Muscle layer of colon (tissue), 2 donors: ENCODE results near the gene ULBP2.
A peak's percentile ranks its signal among the peaks of the same experiment; 100 is the strongest.
"Not testable (repeated sequence)": the region's sequence is repeated elsewhere in the genome, so short reads cannot be mapped to it uniquely, and the experiment has no call there.

Source experiments
- H3K27ac ChIP-seq: one replicate; pipeline ENCODE4 v1.7.0; 2013; ENCODE audit warnings: low read depth, mild to moderate bottlenecking, low read length, moderate library complexity
- H3K27me3 ChIP-seq, 2 donors: one replicate each; pipeline ENCODE4 v1.7.0; 2013; ENCODE audit warnings: low read length in 2 of 2, mild to moderate bottlenecking in 2 of 2; ENCODE audit not compliant: insufficient read depth in 2 of 2, control insufficient read depth in 1 of 2
- H3K36me3 ChIP-seq: one replicate; pipeline ENCODE4 v1.7.0; 2013; ENCODE audit warnings: mild to moderate bottlenecking, low read length; ENCODE audit not compliant: insufficient read depth
- H3K4me1 ChIP-seq: one replicate; pipeline ENCODE4 v1.7.0; 2013; ENCODE audit warnings: mild to moderate bottlenecking, low read length; ENCODE audit not compliant: insufficient read depth
- H3K4me3 ChIP-seq, 2 donors: one replicate each; pipeline ENCODE4 v1.7.0; 2013; ENCODE audit warnings: low read length in 2 of 2, low read depth in 1 of 2, mild to moderate bottlenecking in 1 of 2, moderate library complexity in 1 of 2
- H3K9ac ChIP-seq: one replicate; pipeline ENCODE4 v1.7.0; 2013; ENCODE audit warnings: low read length
- H3K9me3 ChIP-seq: one replicate; pipeline ENCODE4 v1.7.0; 2013; ENCODE audit warnings: mild to moderate bottlenecking, low read length
- donor health status: abdominal sarcoma.
- donor health status: Adenocarcinoma of cecum.

The ULBP2 gene

GRCh38 chr6:149922642-149923326, 19.0 kb upstream of the ULBP2 start, which contains the start of gene RAET1G:
TSS of gene RAET1G (minus strand) at chr6:149923121. CDS start at chr6:149923010, 111 bp downstream.
- peak within 1 kb of the TSS; percentile 65 to 71 for H3K4me3 ChIP-seq
- H3K9ac ChIP-seq = no peak within 1 kb of the TSS
- H3K9me3 ChIP-seq = no peaks in the 10 kb centered on the region
- no peak within 1 kb of the TSS for H3K27ac ChIP-seq
- no peaks in the 10 kb centered on the region for H3K36me3 ChIP-seq
- H3K27me3 ChIP-seq = peaks cover 10 to 18% of the 10 kb centered on the region in 2 donors
- H3K4me1 ChIP-seq = peaks cover 5% of the 10 kb centered on the region

- Histone ChIP-seq H3K4me1 (peaks cover 5% of the 10 kb centered on the region), H3K27ac (no peak overlapping the region), H3K4me3 (peak overlapping the region; percentile 65 to 71), H3K9me3 (no peaks in the 10 kb centered on the region), H3K9ac (no peak overlapping the region), H3K27me3 (peaks cover 10 to 18% of the 10 kb centered on the region in 2 donors), H3K36me3 (no peaks in the 10 kb centered on the region)
Measured at GRCh38 chr6:149923327-149923986, 18.4 kb upstream of the ULBP2 start.

DNA sequence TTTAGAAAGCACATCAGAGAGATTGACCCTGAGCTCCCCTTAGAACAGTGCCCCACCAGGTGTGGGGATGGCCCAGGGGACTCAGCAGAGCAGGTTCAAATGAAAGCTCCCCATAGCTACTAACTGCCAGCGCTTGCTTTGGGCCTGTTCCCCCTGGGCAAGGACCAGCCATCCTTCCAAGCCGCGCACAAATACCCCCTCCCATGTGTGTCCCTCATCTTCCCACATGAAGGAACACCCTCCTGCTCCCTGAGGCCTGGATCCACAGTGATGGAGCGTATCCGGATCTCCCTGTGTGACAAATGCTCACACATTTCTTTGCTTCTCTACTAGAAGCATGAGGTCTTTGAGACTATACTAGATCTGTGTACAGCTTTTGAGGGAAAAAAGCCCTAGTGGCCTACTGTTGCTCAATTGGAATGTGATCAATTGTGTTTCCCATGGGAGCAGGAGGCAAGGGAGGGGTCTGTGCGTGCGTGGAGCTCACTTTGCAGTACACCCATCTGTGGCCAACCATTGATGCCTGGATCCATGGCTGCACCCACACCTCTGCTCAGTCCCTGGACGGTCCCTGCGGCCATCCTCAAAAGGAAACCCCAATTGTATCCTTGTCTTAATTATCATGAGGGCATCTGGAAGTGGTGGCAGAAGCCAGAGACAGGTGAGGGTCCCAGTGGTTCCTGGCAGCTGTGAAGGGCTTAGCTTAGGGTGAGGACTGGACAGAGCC, 17.4 kb upstream of the ULBP2 start:
- H3K4me1 ChIP-seq = peaks cover 5% of the 10 kb centered on the region
- H3K9me3 ChIP-seq = no peaks in the 10 kb centered on the region
- H3K9ac ChIP-seq = no peak overlapping the region
- no peak overlapping the region for H3K27ac ChIP-seq
- H3K36me3 ChIP-seq = no peaks in the 10 kb centered on the region
- H3K4me3 ChIP-seq = no peak overlapping the region
- peaks cover 14 to 22% of the 10 kb centered on the region in 2 donors for H3K27me3 ChIP-seq

DNA sequence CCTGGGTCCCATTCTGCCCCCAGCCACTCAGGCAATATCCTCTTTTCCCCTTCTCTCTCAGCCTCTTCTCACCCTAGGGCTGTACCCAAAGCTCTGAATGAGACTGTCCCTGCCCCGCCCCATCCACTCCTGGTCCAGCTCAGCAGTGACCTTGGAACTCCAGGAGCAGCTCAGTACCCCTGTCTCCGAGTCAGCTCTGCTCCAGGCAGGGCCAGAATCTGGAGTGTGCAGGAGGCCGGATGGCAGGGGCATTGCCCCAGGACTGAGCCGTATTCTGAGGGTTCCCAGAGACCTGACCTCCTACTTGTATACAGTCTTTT, 16.9 kb upstream of the ULBP2 start:
- Histone ChIP-seq H3K27me3 (peaks cover 19 to 27% of the 10 kb centered on the region in 2 donors), H3K4me1 (peaks cover 5% of the 10 kb centered on the region), H3K9ac (no peak overlapping the region), H3K4me3 (peak overlapping the region in 1 of 2 donors; percentile 52), H3K9me3 (no peaks in the 10 kb centered on the region), H3K27ac (no peak overlapping the region), H3K36me3 (no peaks in the 10 kb centered on the region)

- H3K9ac ChIP-seq = no peak overlapping the region
- no peaks in the 10 kb centered on the region for H3K36me3 ChIP-seq
- peaks cover 5% of the 10 kb centered on the region for H3K4me1 ChIP-seq
- H3K9me3 ChIP-seq = no peaks in the 10 kb centered on the region
- H3K4me3 ChIP-seq = peak overlapping the region; percentile 41 to 52
- peaks cover 21 to 27% of the 10 kb centered on the region in 2 donors for H3K27me3 ChIP-seq
- no peak overlapping the region for H3K27ac ChIP-seq
Measured at GRCh38 chr6:149925253-149925973, 16.4 kb upstream of the ULBP2 start.

DNA sequence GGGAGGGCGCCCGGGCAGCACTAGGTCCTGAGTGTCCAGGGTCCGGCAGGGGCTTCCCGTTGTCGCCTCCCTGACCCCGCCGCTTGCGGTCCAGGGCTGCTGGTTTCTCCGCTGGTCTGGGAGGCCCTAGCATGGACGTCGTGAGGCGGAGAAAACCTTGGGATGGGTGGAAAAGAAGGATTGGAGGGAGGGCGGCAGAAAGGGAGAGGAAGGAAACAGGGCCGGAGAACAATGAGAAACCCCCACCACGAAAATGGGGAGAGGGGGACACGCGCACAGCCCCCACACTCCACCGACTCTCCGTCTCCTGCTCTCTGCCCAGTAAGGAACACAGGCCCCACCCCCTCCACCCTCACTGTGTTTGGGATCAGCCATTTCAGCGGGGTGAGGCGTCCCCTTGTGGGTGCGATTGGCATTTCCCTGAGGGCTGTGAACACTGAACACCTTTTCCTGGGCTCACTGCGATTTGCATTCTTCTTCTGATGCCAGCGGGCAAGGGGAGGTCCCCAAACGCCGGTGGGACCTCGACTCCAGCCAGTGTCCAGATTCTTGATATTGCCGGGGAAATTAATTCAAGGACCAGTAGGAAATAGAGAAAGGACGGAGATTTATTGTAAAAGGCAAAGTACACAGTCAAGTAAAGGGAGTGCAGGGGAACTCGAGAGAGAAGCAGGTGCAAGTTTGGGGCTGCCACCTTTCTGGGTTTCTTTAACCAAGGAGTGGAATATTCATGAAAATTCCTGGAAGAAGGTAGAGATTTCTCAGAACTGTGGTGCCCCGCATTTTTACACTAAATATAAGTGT, 15.6 kb upstream of the ULBP2 start:
- peaks cover 27 to 34% of the 10 kb centered on the region in 2 donors for H3K27me3 ChIP-seq
- no peaks in the 10 kb centered on the region for H3K9me3 ChIP-seq
- peak overlapping the region; percentile 41 to 52 for H3K4me3 ChIP-seq
- no peak overlapping the region for H3K27ac ChIP-seq
- no peaks in the 10 kb centered on the region for H3K36me3 ChIP-seq
- H3K9ac ChIP-seq = no peak overlapping the region
- peaks cover 5% of the 10 kb centered on the region for H3K4me1 ChIP-seq

GRCh38 chr6:149927025-149927424, 14.8 kb upstream of the ULBP2 start:
- H3K36me3 ChIP-seq, H3K9me3 ChIP-seq, H3K4me3 ChIP-seq, H3K4me1 ChIP-seq, H3K27ac ChIP-seq, H3K9ac ChIP-seq: not testable (repeated sequence)
- H3K27me3 ChIP-seq = peaks cover 30 to 42% of the 10 kb centered on the region in 2 donors

GRCh38 chr6:149929422-149929821, 12.4 kb upstream of the ULBP2 start:
- Histone ChIP-seq H3K36me3 (no peaks in the 10 kb centered on the region), H3K27me3 (peaks cover 36 to 39% of the 10 kb centered on the region in 2 donors), H3K27ac (no peak overlapping the region), H3K9ac (no peak overlapping the region), H3K4me1 (no peaks in the 10 kb centered on the region), H3K9me3 (no peaks in the 10 kb centered on the region), H3K4me3 (no peak overlapping the region)

DNA sequence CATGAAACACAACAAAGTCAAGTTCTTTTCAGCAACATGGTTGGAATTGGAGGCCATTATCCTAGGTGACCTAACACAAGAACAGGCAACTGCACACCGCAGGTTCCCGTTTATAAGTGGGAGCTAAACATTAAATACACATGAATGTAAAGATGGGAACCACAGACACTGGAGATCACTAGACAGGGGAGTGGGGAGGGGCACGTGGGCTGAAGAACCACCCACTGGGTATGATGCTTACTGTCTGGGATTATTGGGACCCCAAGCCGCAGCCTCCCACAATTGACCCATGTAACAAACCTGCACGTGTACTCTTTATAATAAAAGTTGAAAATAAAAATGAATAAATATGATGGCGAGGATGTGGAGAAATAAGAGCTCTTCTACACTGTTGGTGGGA, 10.3 kb upstream of the ULBP2 start:
- Histone ChIP-seq H3K4me3 (no peak overlapping the region), H3K9ac (no peak overlapping the region), H3K9me3 (no peaks in the 10 kb centered on the region), H3K4me1 (no peaks in the 10 kb centered on the region), H3K36me3 (no peaks in the 10 kb centered on the region), H3K27ac (no peak overlapping the region), H3K27me3 (peaks cover 55% of the 10 kb centered on the region in 2 donors)

DNA sequence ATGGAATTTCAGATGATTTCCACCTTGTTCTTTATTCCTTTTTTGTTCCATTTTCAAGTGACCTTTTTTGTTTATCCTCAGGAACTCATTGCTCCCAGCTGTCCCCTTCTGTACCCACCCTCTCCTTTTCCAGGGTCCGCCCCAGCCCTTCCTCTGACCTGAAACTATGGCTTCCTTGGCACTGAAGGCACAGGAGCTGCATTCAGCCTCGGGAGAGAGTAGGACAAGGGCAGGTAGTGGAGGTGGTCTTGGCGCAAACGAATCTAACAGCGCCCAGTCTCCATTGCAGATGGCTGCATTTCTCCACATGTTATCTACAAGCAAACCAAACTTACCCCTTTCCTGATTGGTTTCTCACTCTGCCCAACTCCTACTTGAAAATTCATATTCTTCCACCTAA, 8.8 kb upstream of the ULBP2 start:
- Histone ChIP-seq H3K27me3 (peaks cover 68 to 69% of the 10 kb centered on the region in 2 donors), H3K36me3 (no peaks in the 10 kb centered on the region), H3K9me3 (no peaks in the 10 kb centered on the region), H3K27ac (no peak overlapping the region), H3K4me3 (no peak overlapping the region), H3K9ac (no peak overlapping the region), H3K4me1 (no peaks in the 10 kb centered on the region)
